ENCODE data around the gene TMEM185B. TPM values are rescaled to one million over a fixed set of nuclear protein-coding genes. Genes with fewer than 3 reads are reported as not detected.

Gene TMEM185B
- total and polyA plus RNA-seq, 8 donors, result 2.8 to 13.5 (median 8.6) TPM

DNA sequence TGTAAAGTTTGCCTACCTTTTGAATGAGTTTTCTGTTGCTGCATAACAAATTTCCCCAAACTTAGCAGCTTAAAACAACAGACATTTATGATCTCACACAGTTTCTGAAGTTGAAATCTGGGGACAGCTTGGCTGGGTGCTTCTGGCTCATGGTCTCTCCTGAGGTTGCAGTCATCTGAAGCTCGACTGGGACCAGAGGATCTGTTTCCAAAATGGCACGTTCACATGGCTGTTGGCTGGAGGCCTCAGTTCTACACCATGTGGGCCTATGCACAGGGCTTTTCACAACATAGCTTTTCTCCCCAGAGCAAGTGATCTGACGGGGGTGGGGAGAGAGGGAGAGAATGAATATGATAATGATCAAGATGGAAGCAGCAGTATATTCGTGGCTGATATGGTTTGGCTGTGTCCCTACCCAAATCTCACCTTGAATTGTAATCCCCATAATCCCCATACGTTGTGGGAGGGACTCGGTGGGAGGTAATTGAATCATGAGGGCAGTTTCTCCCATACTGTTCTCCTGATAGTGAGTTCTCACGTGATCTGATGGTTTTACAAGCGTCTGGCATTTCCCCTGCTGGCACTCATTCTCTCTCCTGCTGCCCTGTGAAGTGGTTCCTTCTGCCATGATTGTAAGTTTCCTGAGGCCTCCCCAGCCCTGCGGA is 32.9 kb upstream of the TMEM185B start:
- DNase-seq, result no peak
- intact Hi-C loops (cut with DNase I), result no loop called here
- WGBS, 2 donors, result 74 to 81% methylated on average over 9 of the region's 9 CpGs
- TF ChIP-seq CTCF (IDR thresholded peaks at IDR 0.05), result no peak
- Histone ChIP-seq H3K4me1 (peaks cover 0 to 7% (median 5%) of the 10 kb centered on the region in 3 donors), H3K27me3 (no peaks in the 10 kb centered on the region), H3K27ac (no peak overlapping the region), H3K36me3 (no peaks in the 10 kb centered on the region), H3K4me3 (no peak overlapping the region), H3K9me3 (no peaks in the 10 kb centered on the region)
- FAIRE-seq, result no peak
- no peak for ATAC-seq

GRCh38 chr2:120255071-120255470 is 31.9 kb upstream of the TMEM185B start:
- TF ChIP-seq CTCF (IDR thresholded peaks at IDR 0.05), result no peak
- ATAC-seq (no peak), FAIRE-seq (no peak), DNase-seq (no peak)
- Histone ChIP-seq H3K27me3 (no peaks in the 10 kb centered on the region), H3K9me3 (no peaks in the 10 kb centered on the region), H3K27ac (no peak overlapping the region), H3K36me3 (no peaks in the 10 kb centered on the region), H3K4me1 (peaks cover 0 to 7% (median 5%) of the 10 kb centered on the region in 3 donors), H3K4me3 (no peak overlapping the region)
- 86 to 89% methylated on average over 6 of the region's 6 CpGs for WGBS, 2 donors
- intact Hi-C loops (cut with DNase I), result no loop called here

DNA sequence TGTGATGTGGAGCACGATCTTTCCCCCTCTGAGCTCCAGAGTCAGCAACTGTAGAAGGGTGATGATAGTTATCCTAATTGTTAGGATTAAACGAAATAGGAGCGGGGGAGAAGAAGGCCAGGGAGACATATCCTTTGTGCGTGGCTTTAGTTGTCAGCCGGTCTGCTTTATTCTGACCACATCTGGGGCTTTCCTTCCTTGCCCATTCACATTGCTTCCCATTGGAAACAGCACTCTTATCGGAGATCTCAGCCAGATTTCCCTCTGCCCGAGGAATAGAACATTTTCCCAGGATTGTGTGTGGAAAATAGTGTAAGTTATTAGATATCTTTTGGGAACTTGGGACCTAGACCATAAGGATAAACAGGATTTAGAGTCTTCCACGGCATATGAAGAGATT is 31.0 kb upstream of the TMEM185B start:
- intact Hi-C loops (cut with DNase I), result no loop called here

GRCh38 chr2:120253021-120253882 is 30.1 kb upstream of the TMEM185B start:
- ATAC-seq (peak; percentile 54 to 77 (median 66)), FAIRE-seq (no peak), DNase-seq (peak; percentile 67 to 91 (median 76))
- peak in 1 of 4 donors; percentile 17 for TF ChIP-seq CTCF (IDR thresholded peaks at IDR 0.05)
- peak overlapping the region; percentile 67 to 89 (median 86) for H3K27ac ChIP-seq
- H3K36me3 ChIP-seq, result no peaks in the 10 kb centered on the region
- no peaks in the 10 kb centered on the region for H3K9me3 ChIP-seq
- H3K27me3 ChIP-seq, result no peaks in the 10 kb centered on the region
- intact Hi-C loops (cut with DNase I), result no loop called here
- H3K4me3 ChIP-seq, result peak overlapping the region; percentile 83 to 99 (median 94)
- 0 to 1% methylated on average over 33 to 60 of the region's 60 CpGs for WGBS, 2 donors
- H3K4me1 ChIP-seq, result peaks cover 0 to 7% (median 5%) of the 10 kb centered on the region in 3 donors

More for the DNA sequence above, 31.0 kb upstream of the TMEM185B start:
- peak overlapping the region in 3 of 4 donors; percentile 83 to 99 (median 97) for H3K4me3 ChIP-seq
- DNase-seq (no peak), FAIRE-seq (no peak), ATAC-seq (no peak)
- 68 to 74% methylated on average over 8 of the region's 8 CpGs for WGBS, 2 donors
- no peak for TF ChIP-seq CTCF (IDR thresholded peaks at IDR 0.05)
- no peaks in the 10 kb centered on the region for H3K27me3 ChIP-seq
- no peak overlapping the region for H3K27ac ChIP-seq
- H3K4me1 ChIP-seq, result peaks cover 0 to 7% (median 5%) of the 10 kb centered on the region in 3 donors
- H3K36me3 ChIP-seq, result no peaks in the 10 kb centered on the region
- no peaks in the 10 kb centered on the region for H3K9me3 ChIP-seq
